Activated CD4-positive, alpha-beta memory T cell treated with anti-CD3 and anti-CD28 coated beads, Interleukin-2, amount 10 ng/mL, durations not matched to agents 7 days and 5 days (primary cell): ENCODE measurements around the gene RAC2. TPM values are rescaled to one million over a fixed set of nuclear protein-coding genes. Genes with fewer than 3 reads are reported as not detected.

Experiments
- CTCF ChIA-PET: fragments of 350-600 bp; sonication (Branson Sonifier 250); formaldehyde crosslinking; loops from one replicate; lab custom pipeline; 2021; ENCODE audit warnings: antibody characterized with exemption, inconsistent platforms; lab: Charles Lee
- POLR2A ChIA-PET: fragments of 350-600 bp; sonication (Branson Sonifier 250); formaldehyde crosslinking; loops from one replicate; lab custom pipeline; 2021; ENCODE audit warnings: antibody characterized with exemption; lab: Charles Lee
- DNase-seq: peaks from one replicate; pipeline ENCODE4 v3.0.0-alpha.2; 2020
- H3K27ac Mint-ChIP-seq: one replicate; pipeline ENCODE4 v1.8.0; 2021; ENCODE audit warnings: mild to moderate bottlenecking, mixed read lengths
- H3K27me3 Mint-ChIP-seq: one replicate; pipeline ENCODE4 v1.8.0; 2021; ENCODE audit warnings: mixed read lengths
- H3K36me3 Mint-ChIP-seq: one replicate; pipeline ENCODE4 v1.8.0; 2021; ENCODE audit warnings: low read depth, mixed read lengths
- H3K4me1 Mint-ChIP-seq: one replicate; pipeline ENCODE4 v1.8.0; 2021; ENCODE audit warnings: mixed read lengths
- H3K4me3 Mint-ChIP-seq: one replicate; pipeline ENCODE4 v1.8.0; 2021; ENCODE audit warnings: mild to moderate bottlenecking, mixed read lengths
- H3K9me3 Mint-ChIP-seq: one replicate; pipeline ENCODE4 v1.8.0; 2021; ENCODE audit warnings: mixed read lengths
- total RNA-seq, 2 experiments: library from RNA; stranded (reverse); gene quantifications; one replicate each; pipeline ENCODE4 v1.2.3, GENCODE V29; 2021

RAC2 gene
- total RNA-seq, 2 experiments from 2014 or later = 984 to 1,005 TPM

- H3K9me3 Mint-ChIP-seq = no peaks in the 10 kb centered on the region
- H3K27ac Mint-ChIP-seq = no peak overlapping the region
- peaks cover 4% of the 10 kb centered on the region for H3K36me3 Mint-ChIP-seq
- ChIA-PET CTCF (no interaction called here), POLR2A (interaction anchor here (1.0 to 5.3 kb wide), 5 partner anchors 8 to 37 kb away, joined by 3 to 35 read pairs (median 6); partner anchors contain the start of genes CYTH4 and RAC2)
- H3K4me1 Mint-ChIP-seq = peaks cover 62% of the 10 kb centered on the region
- DNase-seq = no peak
- peaks cover 7% of the 10 kb centered on the region for H3K27me3 Mint-ChIP-seq
- H3K4me3 Mint-ChIP-seq = no peak overlapping the region
Measured at GRCh38 chr22:37274380-37274862, 30.4 kb upstream of the RAC2 start.

GRCh38 chr22:37273846-37274225 is 29.8 kb upstream of the RAC2 start:
- peaks cover 4% of the 10 kb centered on the region for H3K36me3 Mint-ChIP-seq
- peak overlapping the region; percentile 28 for H3K27ac Mint-ChIP-seq
- peaks cover 64% of the 10 kb centered on the region for H3K4me1 Mint-ChIP-seq
- CTCF ChIA-PET = interaction anchor here (1.0 to 5.3 kb wide), 2 partner anchors 14 to 36 kb away, joined by 3 to 31 read pairs; no protein-coding TSS in a partner anchor
- H3K4me3 Mint-ChIP-seq = no peak overlapping the region
- peaks cover 9% of the 10 kb centered on the region for H3K27me3 Mint-ChIP-seq
- POLR2A ChIA-PET = interaction anchor here (1.0 to 5.3 kb wide), 6 partner anchors 8 to 211 kb away, joined by 3 to 35 read pairs (median 4); partner anchors contain the start of genes CYTH4, MFNG and RAC2
- no peaks in the 10 kb centered on the region for H3K9me3 Mint-ChIP-seq
- DNase-seq = no peak

- Mint-ChIP-seq H3K4me1 (peaks cover 63% of the 10 kb centered on the region), H3K4me3 (no peak overlapping the region), H3K36me3 (peaks cover 4% of the 10 kb centered on the region), H3K27ac (peak overlapping the region; percentile 28), H3K9me3 (no peaks in the 10 kb centered on the region), H3K27me3 (peaks cover 8% of the 10 kb centered on the region)
- ChIA-PET POLR2A (interaction anchor here (0.7 to 5.3 kb wide), 7 partner anchors 9 to 212 kb away, joined by 3 to 35 read pairs (median 4); partner anchors contain the start of genes CYTH4, MFNG and RAC2), CTCF (interaction anchor here (1.0 to 5.3 kb wide), 4 partner anchors 9 to 155 kb away, joined by 3 to 31 read pairs (median 8); partner anchors contain the start of gene CYTH4)
- DNase-seq = peak; percentile 49
Measured at GRCh38 chr22:37273126-37273845, 29.2 kb upstream of the RAC2 start.

- H3K4me1 Mint-ChIP-seq = peaks cover 67% of the 10 kb centered on the region
- peaks cover 8% of the 10 kb centered on the region for H3K27me3 Mint-ChIP-seq
- no peak for DNase-seq
- ChIA-PET POLR2A (interaction anchor here (1.5 to 5.3 kb wide), 3 partner anchors 10 to 40 kb away, joined by 3 to 35 read pairs (median 6); partner anchors contain the start of gene RAC2), CTCF (interaction anchor here (0.7 to 5.3 kb wide), 7 partner anchors 11 to 187 kb away, joined by 3 to 31 read pairs (median 4); partner anchors contain the start of gene CYTH4)
- no peak overlapping the region for H3K27ac Mint-ChIP-seq
- H3K4me3 Mint-ChIP-seq = no peak overlapping the region
- H3K36me3 Mint-ChIP-seq = peaks cover 4% of the 10 kb centered on the region
- no peaks in the 10 kb centered on the region for H3K9me3 Mint-ChIP-seq
Measured at GRCh38 chr22:37270928-37271650, 27.0 kb upstream of the RAC2 start.

- Mint-ChIP-seq H3K4me1 (peaks cover 61% of the 10 kb centered on the region), H3K36me3 (no peaks in the 10 kb centered on the region), H3K9me3 (no peaks in the 10 kb centered on the region), H3K4me3 (no peak overlapping the region), H3K27me3 (peaks cover 8% of the 10 kb centered on the region), H3K27ac (no peak overlapping the region)
- CTCF ChIA-PET = interaction anchor here (0.9 to 5.3 kb wide), 4 partner anchors 10 to 46 kb away, joined by 3 to 31 read pairs (median 4); no protein-coding TSS in a partner anchor
- POLR2A ChIA-PET = interaction anchor here (0.9 to 5.3 kb wide), 4 partner anchors 9 to 34 kb away, joined by 3 to 35 read pairs (median 4); partner anchors contain the start of gene RAC2
- no peak for DNase-seq
Measured at GRCh38 chr22:37269936-37270678, 26.0 kb upstream of the RAC2 start.

GRCh38 chr22:37267661-37268413 is 23.8 kb upstream of the RAC2 start:
- ChIA-PET CTCF (interaction anchor here (0.5 to 2.3 kb wide), 18 partner anchors 9 to 318 kb away, joined by 3 to 24 read pairs (median 4); partner anchors contain the start of genes CYTH4 and RAC2), POLR2A (interaction anchor here (0.8 to 2.1 kb wide), 13 partner anchors 11 to 189 kb away, joined by 3 to 12 read pairs (median 5); partner anchors contain the start of gene CYTH4)
- Mint-ChIP-seq H3K4me1 (peaks cover 38% of the 10 kb centered on the region), H3K27ac (peak overlapping the region; percentile 81), H3K9me3 (peaks cover 9% of the 10 kb centered on the region), H3K36me3 (peaks cover 4% of the 10 kb centered on the region), H3K27me3 (peaks cover 8% of the 10 kb centered on the region), H3K4me3 (peak overlapping the region; percentile 67)
- no peak for DNase-seq

- ChIA-PET CTCF (interaction anchor here (0.8 to 2.3 kb wide), 14 partner anchors 8 to 294 kb away, joined by 3 to 24 read pairs (median 4); partner anchors contain the start of genes CYTH4 and RAC2), POLR2A (interaction anchor here (0.8 to 2.1 kb wide), 13 partner anchors 12 to 190 kb away, joined by 3 to 12 read pairs (median 5); partner anchors contain the start of gene CYTH4)
- peaks cover 37% of the 10 kb centered on the region for H3K4me1 Mint-ChIP-seq
- peaks cover 9% of the 10 kb centered on the region for H3K9me3 Mint-ChIP-seq
- peaks cover 10% of the 10 kb centered on the region for H3K27me3 Mint-ChIP-seq
- peak overlapping the region; percentile 81 for H3K27ac Mint-ChIP-seq
- peaks cover 4% of the 10 kb centered on the region for H3K36me3 Mint-ChIP-seq
- peak; percentile 80 for DNase-seq
- H3K4me3 Mint-ChIP-seq = peak overlapping the region; percentile 67
Measured at GRCh38 chr22:37267135-37267587, 23.1 kb upstream of the RAC2 start.

- ChIA-PET POLR2A (interaction anchor here (1.5 to 2.1 kb wide), 7 partner anchors 16 to 162 kb away, joined by 3 to 12 read pairs (median 6); partner anchors contain the start of gene CYTH4), CTCF (interaction anchor here (1.0 to 2.3 kb wide), 5 partner anchors 22 to 295 kb away, joined by 3 to 24 read pairs (median 3); partner anchors contain the start of gene RAC2)
- no peak for DNase-seq
- peak overlapping the region; percentile 67 for H3K4me3 Mint-ChIP-seq
- H3K9me3 Mint-ChIP-seq = peaks cover 9% of the 10 kb centered on the region
- H3K27me3 Mint-ChIP-seq = peaks cover 13% of the 10 kb centered on the region
- peaks cover 32% of the 10 kb centered on the region for H3K4me1 Mint-ChIP-seq
- peaks cover 4% of the 10 kb centered on the region for H3K36me3 Mint-ChIP-seq
- H3K27ac Mint-ChIP-seq = peak overlapping the region; percentile 81
Measured at GRCh38 chr22:37266581-37267134, 22.6 kb upstream of the RAC2 start.

GRCh38 chr22:37263966-37264887 is 20.2 kb upstream of the RAC2 start:
- CTCF ChIA-PET = interaction anchor here (0.8 to 1.3 kb wide), 3 partner anchors 26 to 303 kb away, joined by 3 read pairs; no protein-coding TSS in a partner anchor
- peaks cover 9% of the 10 kb centered on the region for H3K9me3 Mint-ChIP-seq
- H3K4me3 Mint-ChIP-seq = no peak overlapping the region
- H3K27ac Mint-ChIP-seq = no peak overlapping the region
- H3K4me1 Mint-ChIP-seq = peaks cover 40% of the 10 kb centered on the region
- POLR2A ChIA-PET = interaction anchor here (0.6 to 1.1 kb wide), 3 partner anchors 18 to 46 kb away, joined by 3 read pairs; partner anchors contain the start of gene CYTH4
- no peak for DNase-seq
- H3K36me3 Mint-ChIP-seq = peaks cover 4% of the 10 kb centered on the region
- peaks cover 8% of the 10 kb centered on the region for H3K27me3 Mint-ChIP-seq

GRCh38 chr22:37262346-37262745 is 18.3 kb upstream of the RAC2 start:
- Mint-ChIP-seq H3K27me3 (peaks cover 10% of the 10 kb centered on the region), H3K4me1 (peaks cover 34% of the 10 kb centered on the region), H3K9me3 (peaks cover 9% of the 10 kb centered on the region), H3K36me3 (peaks cover 4% of the 10 kb centered on the region), H3K4me3 (no peak overlapping the region), H3K27ac (no peak overlapping the region)
- ChIA-PET POLR2A (no interaction called here), CTCF (interaction anchor here (0.6 to 4.7 kb wide), 8 partner anchors 9 to 223 kb away, joined by 3 to 136 read pairs (median 18); partner anchors contain the start of genes CYTH4 and RAC2)
- no peak for DNase-seq
